Trophoblast cell (in vitro differentiated cells and primary cell): ENCODE data around the gene MOCOS.

ENCODE experiments used
- DNase-seq, 2 donors: peaks; one replicate each; pipeline ENCODE4 v3.0.0-alpha.2; 2016
- H2AFZ ChIP-seq: 2 replicates; pipeline ENCODE4 v1.6.1; 2013; ENCODE audit warnings: low read length, moderate library complexity, mild to moderate bottlenecking; ENCODE audit not compliant: insufficient read depth, poor library complexity
- H2AK5ac ChIP-seq: 2 replicates; pipeline ENCODE4 v1.6.1; 2013; ENCODE audit warnings: mild to moderate bottlenecking, low read length
- H2BK120ac ChIP-seq: 2 replicates; pipeline ENCODE4 v1.6.1; 2013; ENCODE audit warnings: low read length, mild to moderate bottlenecking, moderate library complexity; ENCODE audit not compliant: insufficient read depth, poor library complexity
- H2BK12ac ChIP-seq: 2 replicates; pipeline ENCODE4 v1.6.1; 2013; ENCODE audit warnings: mild to moderate bottlenecking, low read length, moderate library complexity
- H2BK5ac ChIP-seq: 2 replicates; pipeline ENCODE4 v1.6.1; 2013; ENCODE audit warnings: low read length, low read depth, moderate library complexity, mild to moderate bottlenecking; ENCODE audit not compliant: poor library complexity
- H3K14ac ChIP-seq: 2 replicates; pipeline ENCODE4 v1.6.1; 2013; ENCODE audit warnings: mild to moderate bottlenecking, low read length
- H3K18ac ChIP-seq: 2 replicates; pipeline ENCODE4 v1.6.1; 2013; ENCODE audit warnings: mild to moderate bottlenecking, low read length
- H3K23ac ChIP-seq: 2 replicates; pipeline ENCODE4 v1.6.1; 2013; ENCODE audit warnings: low read length
- H3K27ac ChIP-seq: 2 replicates; pipeline ENCODE4 v1.5.1; 2013; ENCODE audit warnings: low read depth, mild to moderate bottlenecking, inconsistent platforms, low read length, moderate library complexity
- H3K27me3 ChIP-seq: 2 replicates; pipeline ENCODE4 v1.6.1; 2013; ENCODE audit warnings: inconsistent platforms, mild to moderate bottlenecking, low read length, moderate library complexity; ENCODE audit not compliant: insufficient read depth
- H3K36me3 ChIP-seq, 2 experiments: 1 replicate in 1 of 2; 2 replicates in 1 of 2; pipeline ENCODE4 v1.6.1; 2013; ENCODE audit warnings: low read length in 2 of 2, mild to moderate bottlenecking in 2 of 2, moderate library complexity in 1 of 2; ENCODE audit not compliant: insufficient read depth in 2 of 2, control insufficient read depth in 1 of 2
- H3K4ac ChIP-seq: 2 replicates; pipeline ENCODE4 v1.6.1; 2013; ENCODE audit warnings: low read depth, mild to moderate bottlenecking, low read length, moderate library complexity
- H3K4me1 ChIP-seq, 2 experiments: 1 replicate in 1 of 2; 2 replicates in 1 of 2; pipeline ENCODE4 v1.6.1; 2013; ENCODE audit warnings: low read length in 2 of 2, mild to moderate bottlenecking in 2 of 2, moderate library complexity in 1 of 2; ENCODE audit not compliant: insufficient read depth in 2 of 2, control insufficient read depth in 1 of 2
- H3K4me2 ChIP-seq: 2 replicates; pipeline ENCODE4 v1.6.1; 2013; ENCODE audit warnings: inconsistent platforms, mild to moderate bottlenecking, low read length, moderate library complexity
- H3K4me3 ChIP-seq: 2 replicates; pipeline ENCODE4 v1.5.1; 2013; ENCODE audit warnings: mild to moderate bottlenecking, low read depth, low read length, inconsistent platforms
- H3K79me1 ChIP-seq: one replicate; pipeline ENCODE4 v1.6.1; 2013; ENCODE audit warnings: low read length
- H3K79me2 ChIP-seq: 2 replicates; pipeline ENCODE4 v1.6.1; 2013; ENCODE audit warnings: low read length, mild to moderate bottlenecking; ENCODE audit not compliant: control insufficient read depth, insufficient read depth, poor library complexity
- H3K9ac ChIP-seq: 2 replicates; pipeline ENCODE4 v1.6.1; 2013; ENCODE audit warnings: mild to moderate bottlenecking, low read length
- H3K9me3 ChIP-seq: 2 replicates; pipeline ENCODE4 v1.6.1; 2013; ENCODE audit warnings: low read depth, mild to moderate bottlenecking, control low read depth, inconsistent platforms, low read length; ENCODE audit not compliant: insufficient read depth
- H4K12ac ChIP-seq: 2 replicates; pipeline ENCODE4 v1.6.1; 2013; ENCODE audit warnings: low read depth, mild to moderate bottlenecking, low read length, moderate library complexity
- H4K8ac ChIP-seq: 2 replicates; pipeline ENCODE4 v1.6.1; 2013; ENCODE audit warnings: low read depth, mild to moderate bottlenecking, low read length, moderate library complexity
- H4K91ac ChIP-seq: one replicate; pipeline ENCODE4 v1.6.1; 2013; ENCODE audit warnings: low read depth, mild to moderate bottlenecking, low read length, moderate library complexity
- WGBS: extraction: QIAGEN DNeasy Blood & Tissue Kit; methylation state at CpG from one replicate; pipeline ENCODE4 v1.1.7; 2013; ENCODE audit warnings: missing lambda C conversion rate; ENCODE audit not compliant: insufficient read length, insufficient coverage; ENCODE audit errors: extremely low coverage; 5-methylcytosine and 5-hydroxymethylcytosine counted together

The MOCOS gene

GRCh38 chr18:36296650-36297416 lies 109.5 kb downstream of the MOCOS start:
- Histone ChIP-seq H4K8ac (peak overlapping the region; percentile 63), H2BK12ac (peak overlapping the region; percentile 5), H3K27me3 (peaks cover 3% of the 10 kb centered on the region), H3K4me3 (peak overlapping the region; percentile 71), H3K18ac (peak overlapping the region; percentile 35), H3K23ac (no peak overlapping the region), H4K91ac (peak overlapping the region; percentile 53), H3K4ac (peak overlapping the region; percentile 13), H2AK5ac (no peak overlapping the region), H3K9ac (peak overlapping the region; percentile 83), H3K36me3 (no peaks in the 10 kb centered on the region), H3K14ac (peak overlapping the region; percentile 21), H4K12ac (no peak overlapping the region), H3K79me2 (peaks cover 7% of the 10 kb centered on the region), H3K27ac (peak overlapping the region; percentile 23), H2AFZ (peak overlapping the region; percentile 8), H3K4me1 (peaks cover 9 to 13% of the 10 kb centered on the region in 2 experiments), H3K9me3 (no peaks in the 10 kb centered on the region), H3K79me1 (peaks cover 11% of the 10 kb centered on the region), H2BK5ac (peak overlapping the region; percentile 13), H2BK120ac (peak overlapping the region; percentile 84), H3K4me2 (peak overlapping the region; percentile 100)
- no CpG with 5 or more reads among the region's 47 CpGs for WGBS
- DNase-seq = peak; percentile 18 to 69

DNA sequence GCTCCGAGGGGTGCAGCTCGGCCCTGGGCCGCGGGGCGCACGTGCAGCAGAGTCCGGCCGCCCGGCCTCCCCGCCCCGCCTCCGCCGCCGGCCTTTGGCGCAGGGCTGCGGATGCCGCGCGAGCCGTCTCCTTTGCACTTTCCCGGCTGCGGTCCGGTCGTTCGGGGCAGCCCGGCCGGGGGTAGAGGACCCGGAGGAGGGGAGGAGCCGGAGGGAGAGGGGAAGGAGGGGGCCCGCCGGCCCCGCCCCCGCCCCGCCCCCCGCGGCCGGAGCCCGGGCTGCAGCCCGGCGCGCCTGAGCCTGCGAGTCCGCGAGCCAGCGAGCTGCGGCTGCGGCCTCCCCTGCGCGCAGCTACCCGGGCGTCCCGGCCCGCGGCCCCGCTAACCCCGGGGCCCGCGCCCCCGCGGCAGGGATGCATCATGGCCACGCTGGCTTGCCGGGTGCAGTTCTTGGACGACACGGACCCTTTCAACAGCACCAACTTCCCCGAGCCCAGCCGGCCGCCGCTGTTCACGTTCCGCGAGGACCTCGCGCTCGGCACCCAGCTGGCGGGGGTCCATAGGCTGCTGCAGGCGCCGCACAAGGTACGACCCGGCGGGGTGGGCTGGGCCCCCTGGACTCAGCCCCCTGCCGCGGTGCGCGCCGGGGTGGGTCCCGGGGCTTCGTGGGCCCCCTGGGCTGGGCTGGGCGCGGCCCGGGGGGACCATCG lies 110.3 kb downstream of the MOCOS start, which contains the start of gene FHOD3:
TSS of gene FHOD3 (plus strand) at position 297 of the 709 bp plus-strand sequence. CDS start at position 420, 123 bp downstream.
- peak within 1 kb of the TSS; percentile 95 for H3K4me3 ChIP-seq
- no CpG with 5 or more reads among the region's 91 CpGs for WGBS
- H2BK120ac ChIP-seq = peak within 1 kb of the TSS; percentile 84
- H3K79me1 ChIP-seq = peaks cover 11% of the 10 kb centered on the region
- peak within 1 kb of the TSS; percentile 89 for H3K9ac ChIP-seq
- H3K79me2 ChIP-seq = peaks cover 9% of the 10 kb centered on the region
- H2BK5ac ChIP-seq = peak within 1 kb of the TSS; percentile 42
- H4K8ac ChIP-seq = peak within 1 kb of the TSS; percentile 63
- no peaks in the 10 kb centered on the region for H3K9me3 ChIP-seq
- H2BK12ac ChIP-seq = peak within 1 kb of the TSS; percentile 5
- peak within 1 kb of the TSS; percentile 12 for H2AFZ ChIP-seq
- H3K27ac ChIP-seq = peak within 1 kb of the TSS; percentile 24
- peak within 1 kb of the TSS; percentile 44 for H3K4ac ChIP-seq
- peak within 1 kb of the TSS; percentile 2 for H4K12ac ChIP-seq
- peaks cover 3% of the 10 kb centered on the region for H3K27me3 ChIP-seq
- peak within 1 kb of the TSS; percentile 48 for H3K14ac ChIP-seq
- H4K91ac ChIP-seq = peak within 1 kb of the TSS; percentile 53
- H3K4me1 ChIP-seq = peaks cover 14 to 18% of the 10 kb centered on the region in 2 experiments
- peaks cover 0 to 1% of the 10 kb centered on the region in 2 experiments for H3K36me3 ChIP-seq
- H3K18ac ChIP-seq = peak within 1 kb of the TSS; percentile 93
- H3K4me2 ChIP-seq = peak within 1 kb of the TSS; percentile 100
- peak within 1 kb of the TSS; percentile 27 for H2AK5ac ChIP-seq
- no peak within 1 kb of the TSS for H3K23ac ChIP-seq
- peak; percentile 71 to 76 for DNase-seq

- WGBS = no CpG with 5 or more reads among the region's 67 CpGs
- peak overlapping the region; percentile 48 for H3K14ac ChIP-seq
- no peak overlapping the region for H3K23ac ChIP-seq
These were observed 110.9 kb downstream of the MOCOS start for GRCh38 chr18:36298126-36298741.

DNA sequence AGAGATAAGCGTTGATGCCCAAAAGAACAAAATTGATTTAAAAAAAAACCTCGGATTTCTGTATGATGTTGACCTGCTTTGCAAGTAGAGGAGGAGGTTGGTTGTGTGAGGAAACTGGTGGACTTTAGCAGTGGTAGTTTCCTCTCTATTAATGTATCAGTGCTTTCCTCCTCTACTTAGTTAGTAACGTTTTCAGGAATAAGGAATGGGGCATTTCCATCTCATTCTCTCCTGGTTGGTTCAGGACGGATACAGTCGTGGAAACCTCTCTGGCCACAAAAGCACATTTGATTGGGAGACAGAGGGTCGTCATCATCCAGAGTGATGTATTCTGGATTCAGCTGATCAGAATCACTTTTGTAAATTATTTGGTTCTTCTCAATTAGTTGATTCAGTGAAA lies 111.7 kb downstream of the MOCOS start:
- H2BK120ac ChIP-seq = no peak overlapping the region
- no peak overlapping the region for H3K14ac ChIP-seq
- H4K8ac ChIP-seq = no peak overlapping the region
- H4K12ac ChIP-seq = no peak overlapping the region
- peaks cover 11% of the 10 kb centered on the region for H3K79me1 ChIP-seq
- H3K18ac ChIP-seq = no peak overlapping the region
- H3K27ac ChIP-seq = no peak overlapping the region
- no peak overlapping the region for H4K91ac ChIP-seq
- H3K79me2 ChIP-seq = peaks cover 9% of the 10 kb centered on the region
- no CpG with 5 or more reads among the region's 6 CpGs for WGBS
- no peak overlapping the region for H2AK5ac ChIP-seq
- no peak overlapping the region for H3K4ac ChIP-seq
- no peak overlapping the region for H2BK12ac ChIP-seq
- no peak overlapping the region for H2BK5ac ChIP-seq
- no peak overlapping the region for H3K9ac ChIP-seq
- peak overlapping the region; percentile 57 for H3K4me2 ChIP-seq
- H2AFZ ChIP-seq = no peak overlapping the region
- no peak overlapping the region for H3K23ac ChIP-seq
- H3K36me3 ChIP-seq = peaks cover 0 to 1% of the 10 kb centered on the region in 2 experiments
- no peak for DNase-seq
- H3K27me3 ChIP-seq = peaks cover 3% of the 10 kb centered on the region
- peaks cover 20 to 29% of the 10 kb centered on the region in 2 experiments for H3K4me1 ChIP-seq
- no peak overlapping the region for H3K4me3 ChIP-seq
- H3K9me3 ChIP-seq = no peaks in the 10 kb centered on the region

More at GRCh38 chr18:36298126-36298741, 110.9 kb downstream of the MOCOS start:
- DNase-seq = peak in 1 of 2 donors; percentile 28
- H3K18ac ChIP-seq = peak overlapping the region; percentile 93
- H2BK5ac ChIP-seq = peak overlapping the region; percentile 42
- peak overlapping the region; percentile 12 for H2AFZ ChIP-seq
- H4K12ac ChIP-seq = no peak overlapping the region
- peaks cover 18 to 24% of the 10 kb centered on the region in 2 experiments for H3K4me1 ChIP-seq
- no peaks in the 10 kb centered on the region for H3K9me3 ChIP-seq
- H3K4me2 ChIP-seq = peak overlapping the region; percentile 89
- peak overlapping the region; percentile 44 for H3K4ac ChIP-seq
- peak overlapping the region; percentile 20 for H4K8ac ChIP-seq
- H4K91ac ChIP-seq = peak overlapping the region; percentile 28
- H2BK120ac ChIP-seq = peak overlapping the region; percentile 49
- H2BK12ac ChIP-seq = no peak overlapping the region
- peaks cover 11% of the 10 kb centered on the region for H3K79me1 ChIP-seq
- no peak overlapping the region for H2AK5ac ChIP-seq
- peaks cover 9% of the 10 kb centered on the region for H3K79me2 ChIP-seq
- H3K9ac ChIP-seq = peak overlapping the region; percentile 89
- no peak overlapping the region for H3K27ac ChIP-seq
- H3K4me3 ChIP-seq = peak overlapping the region; percentile 95
- H3K36me3 ChIP-seq = peaks cover 0 to 1% of the 10 kb centered on the region in 2 experiments
- peaks cover 3% of the 10 kb centered on the region for H3K27me3 ChIP-seq
